Neural cell (in vitro differentiated cells): ENCODE measurements around the gene OR52E6.

ENCODE experiments used
- CTCF ChIP-seq: fragments of 450-650 bp; IDR thresholded peaks from 2 replicates; pipeline ENCODE4 v1.5.1; 2014; ENCODE audit warnings: antibody characterized with exemption, mild to moderate bottlenecking, moderate library complexity; ENCODE audit not compliant: poor library complexity, severe bottlenecking
- EZH2 ChIP-seq: fragments of 200-600, 300-800 bp; shearing (Covaris generic), sonication (generic); IDR thresholded peaks from 2 replicates; pipeline ENCODE4 v1.6.1; 2014; ENCODE audit warnings: antibody characterized with exemption, low read length, borderline replicate concordance, mild to moderate bottlenecking; ENCODE audit not compliant: insufficient read depth, poor library complexity, severe bottlenecking
- POLR2AphosphoS5 ChIP-seq: IDR thresholded peaks from 2 replicates; pipeline ENCODE4 v1.6.1; 2012
- RAD21 ChIP-seq: fragments of 450-650 bp; conservative IDR thresholded peaks from 2 replicates; pipeline ENCODE4 v1.6.1; 2014; ENCODE audit warnings: antibody characterized with exemption, mild to moderate bottlenecking, moderate library complexity
- REST ChIP-seq: IDR thresholded peaks from 2 replicates; pipeline ENCODE4 v1.6.1; 2012; ENCODE audit warnings: borderline replicate concordance
- TAF1 ChIP-seq: IDR thresholded peaks from 2 replicates; pipeline ENCODE4 v1.6.1; 2012; ENCODE audit warnings: low read depth

DNA sequence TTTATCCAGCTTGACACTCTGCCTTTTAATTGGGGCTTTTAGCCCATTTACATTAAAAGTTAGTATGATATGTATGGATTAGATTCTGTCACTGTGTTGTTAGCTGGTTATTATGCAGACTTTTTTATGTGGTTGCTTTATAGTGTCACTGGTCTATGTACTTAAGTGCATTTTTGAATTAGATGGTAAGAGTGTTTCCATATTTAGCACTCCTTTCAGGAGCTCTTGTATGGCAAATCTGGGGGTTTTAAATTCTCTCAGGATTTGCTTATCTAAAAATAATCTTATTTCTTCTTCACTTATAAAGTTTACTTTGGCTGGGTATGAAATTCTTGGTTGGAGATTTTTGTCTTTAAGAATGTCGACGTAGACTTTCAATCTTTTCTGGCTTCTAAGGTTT lies 4.0 kb downstream of the OR52E6 start:
- no peak for TF ChIP-seq CTCF
- TF ChIP-seq RAD21 = no peak
- TF ChIP-seq REST = no peak
- TF ChIP-seq TAF1 = no peak
- no peak for TF ChIP-seq POLR2AphosphoS5
- TF ChIP-seq EZH2 = no peak
